Heart left ventricle (tissue), 13 donors: Measurements from ENCODE around the gene NCAPD2.

Experiments used
- POLR2A ChIP-seq, 2 donors: fragments of 450-650 bp; IDR thresholded peaks; one replicate each; pipeline ENCODE4 v1.6.1; 2017; ENCODE audit warnings: antibody characterized with exemption in 2 of 2, mild to moderate bottlenecking in 2 of 2, moderate library complexity in 2 of 2
- TF ChIP-seq, protein P1 (sequence below), 12 donors: fragments of 200-600 bp; sonication (generic) in 4 of 12; IDR thresholded peaks; one replicate each; pipeline versions ENCODE4 v1.5.0 to v1.8.0; 2018 to 2022; ENCODE audit warnings: antibody characterized with exemption in 12 of 12, mild to moderate bottlenecking in 5 of 12
- donor health status: ischemic (EF 13 %, LVEDD 7.1; RV severe dilation, severe dysfunction).
- donor health status: DM: no; HTN: yes; CAD: no.
- donor health status: DM: no; HTN: no; CAD: no.
- donor health status: ischemic (EF 25% LVEDD 6.9; RV normal size, moderate dysfunction).
- donor health status: ischemic (EF 25% LVEDD 5.7; RV mildly dilated, moderate dysfunction).
- donor health status: ischemic (EF 35%, LVEDD 5.7; RV mildly dilated, moderate dysfunction).
- donor health status: nonischemic (EF 11% LVEDD 7.7; RV severe dilation, severe dysfunction).
- donor health status: DM: yes; HTN: yes; CAD: no.
- donor health status: PGD.
- donor health status: ischemic (EF 29% LVEDD 5.4; RV normal size, mild dysfunction).
- donor health status: nonischemic (EF 23%, LVEDD 6.1; RV moderate dilation, normal function).

DNA sequence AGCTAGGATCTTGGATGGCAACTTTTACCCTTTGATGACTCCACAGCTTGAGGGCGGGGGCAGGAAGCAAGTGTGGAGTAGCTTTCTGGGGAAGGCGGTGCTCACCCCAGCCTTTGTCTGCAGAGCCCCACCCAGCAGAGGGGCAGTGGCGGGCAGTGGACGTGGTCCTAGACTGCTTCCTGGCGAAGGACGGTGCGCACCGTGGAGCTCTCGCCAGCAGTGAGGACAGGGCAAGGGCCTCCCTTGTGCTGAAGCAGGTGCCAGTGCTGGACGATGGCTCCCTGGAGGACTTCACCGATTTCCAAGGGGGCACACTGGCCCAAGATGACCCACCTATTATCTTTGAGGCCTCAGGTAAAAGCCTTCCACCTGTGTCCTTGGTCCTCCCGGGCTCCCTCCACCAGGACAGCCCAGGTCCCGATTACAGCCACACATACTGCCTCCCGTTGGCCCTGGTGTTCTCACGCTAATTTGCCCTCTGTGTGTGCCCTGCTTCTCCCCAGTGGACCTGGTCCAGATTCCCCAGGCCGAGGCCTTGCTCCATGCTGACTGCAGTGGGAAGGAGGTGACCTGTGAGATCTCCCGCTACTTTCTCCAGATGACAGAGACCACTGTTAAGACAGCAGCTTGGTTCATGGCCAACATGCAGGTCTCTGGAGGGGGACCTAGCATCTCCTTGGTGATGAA is 40.8 kb upstream of the NCAPD2 start:
- TF ChIP-seq, protein P1, sequence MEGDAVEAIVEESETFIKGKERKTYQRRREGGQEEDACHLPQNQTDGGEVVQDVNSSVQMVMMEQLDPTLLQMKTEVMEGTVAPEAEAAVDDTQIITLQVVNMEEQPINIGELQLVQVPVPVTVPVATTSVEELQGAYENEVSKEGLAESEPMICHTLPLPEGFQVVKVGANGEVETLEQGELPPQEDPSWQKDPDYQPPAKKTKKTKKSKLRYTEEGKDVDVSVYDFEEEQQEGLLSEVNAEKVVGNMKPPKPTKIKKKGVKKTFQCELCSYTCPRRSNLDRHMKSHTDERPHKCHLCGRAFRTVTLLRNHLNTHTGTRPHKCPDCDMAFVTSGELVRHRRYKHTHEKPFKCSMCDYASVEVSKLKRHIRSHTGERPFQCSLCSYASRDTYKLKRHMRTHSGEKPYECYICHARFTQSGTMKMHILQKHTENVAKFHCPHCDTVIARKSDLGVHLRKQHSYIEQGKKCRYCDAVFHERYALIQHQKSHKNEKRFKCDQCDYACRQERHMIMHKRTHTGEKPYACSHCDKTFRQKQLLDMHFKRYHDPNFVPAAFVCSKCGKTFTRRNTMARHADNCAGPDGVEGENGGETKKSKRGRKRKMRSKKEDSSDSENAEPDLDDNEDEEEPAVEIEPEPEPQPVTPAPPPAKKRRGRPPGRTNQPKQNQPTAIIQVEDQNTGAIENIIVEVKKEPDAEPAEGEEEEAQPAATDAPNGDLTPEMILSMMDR (IDR thresholded peaks at IDR 0.05) = no peak
- TF ChIP-seq POLR2A (IDR thresholded peaks at IDR 0.05) = no peak
